OCI-LY7 (cell line): ENCODE data around the gene ARHGAP45.

Experiments
- EZH2phosphoT487 ChIP-seq: fragments of 200-600 bp; sonication (generic); IDR thresholded peaks from 2 replicates; pipeline ENCODE4 v1.6.1; 2018; ENCODE audit warnings: low read depth, borderline replicate concordance, mild to moderate bottlenecking, mixed run types, antibody characterized with exemption, low read length, moderate library complexity, mixed read lengths
- TF ChIP-seq, protein P1 (sequence below): fragments of 200-600 bp; sonication (generic); conservative IDR thresholded peaks from 2 replicates; pipeline ENCODE4 v1.5.1; 2014; ENCODE audit warnings: mild to moderate bottlenecking, antibody characterized with exemption, low read length, moderate library complexity, mixed read lengths

DNA sequence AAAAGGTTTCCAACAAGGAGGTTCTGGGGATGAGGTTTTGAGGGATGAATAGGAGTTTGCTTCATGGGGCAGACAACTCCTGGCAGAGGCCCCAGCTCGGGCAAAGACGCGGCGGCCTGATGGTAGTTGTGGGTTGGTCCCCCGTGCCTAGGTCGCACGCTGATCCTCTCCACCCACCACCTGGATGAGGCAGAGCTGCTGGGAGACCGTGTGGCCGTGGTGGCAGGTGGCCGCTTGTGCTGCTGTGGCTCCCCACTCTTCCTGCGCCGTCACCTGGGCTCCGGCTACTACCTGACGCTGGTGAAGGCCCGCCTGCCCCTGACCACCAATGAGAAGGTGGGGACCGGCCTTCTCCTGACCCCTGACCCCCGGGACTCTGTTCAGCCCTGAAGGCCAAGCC, 15.2 kb upstream of the ARHGAP45 start:
- TF ChIP-seq, protein P1, sequence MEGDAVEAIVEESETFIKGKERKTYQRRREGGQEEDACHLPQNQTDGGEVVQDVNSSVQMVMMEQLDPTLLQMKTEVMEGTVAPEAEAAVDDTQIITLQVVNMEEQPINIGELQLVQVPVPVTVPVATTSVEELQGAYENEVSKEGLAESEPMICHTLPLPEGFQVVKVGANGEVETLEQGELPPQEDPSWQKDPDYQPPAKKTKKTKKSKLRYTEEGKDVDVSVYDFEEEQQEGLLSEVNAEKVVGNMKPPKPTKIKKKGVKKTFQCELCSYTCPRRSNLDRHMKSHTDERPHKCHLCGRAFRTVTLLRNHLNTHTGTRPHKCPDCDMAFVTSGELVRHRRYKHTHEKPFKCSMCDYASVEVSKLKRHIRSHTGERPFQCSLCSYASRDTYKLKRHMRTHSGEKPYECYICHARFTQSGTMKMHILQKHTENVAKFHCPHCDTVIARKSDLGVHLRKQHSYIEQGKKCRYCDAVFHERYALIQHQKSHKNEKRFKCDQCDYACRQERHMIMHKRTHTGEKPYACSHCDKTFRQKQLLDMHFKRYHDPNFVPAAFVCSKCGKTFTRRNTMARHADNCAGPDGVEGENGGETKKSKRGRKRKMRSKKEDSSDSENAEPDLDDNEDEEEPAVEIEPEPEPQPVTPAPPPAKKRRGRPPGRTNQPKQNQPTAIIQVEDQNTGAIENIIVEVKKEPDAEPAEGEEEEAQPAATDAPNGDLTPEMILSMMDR, result no peak
- TF ChIP-seq EZH2phosphoT487, result no peak
